A549 (cell line): ENCODE measurements around the gene RABEP1.

Experiments
- POLR2A ChIP-seq: IDR thresholded peaks from 2 replicates; pipeline ENCODE4 v1.6.1; 2012; ENCODE audit warnings: mild to moderate bottlenecking, low read length
- TF ChIP-seq, protein P1 (sequence below): fragments of >200 bp; sonication (Bioruptor Twin); formaldehyde crosslinking; IDR thresholded peaks from 3 replicates; pipeline ENCODE4 v1.5.1; 2016

DNA sequence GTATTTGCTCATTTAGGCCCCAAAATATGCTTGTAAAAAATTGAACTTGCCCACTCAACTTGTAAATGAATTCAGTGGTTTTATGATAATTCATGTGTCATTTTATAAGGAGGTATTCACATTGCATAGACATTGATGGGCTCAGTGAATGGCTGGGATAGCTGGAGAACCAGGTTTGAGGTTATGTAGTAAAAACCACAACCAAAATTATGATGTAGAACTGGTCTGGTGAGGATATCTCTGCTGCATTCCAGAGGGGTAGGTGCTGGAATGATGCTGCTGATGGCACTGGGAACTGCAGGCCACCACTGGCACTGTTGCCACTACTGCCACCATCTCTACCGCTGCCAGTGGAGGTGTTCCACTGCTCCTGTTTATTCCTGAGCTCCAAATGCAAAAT, 21.5 kb upstream of the RABEP1 start:
- TF ChIP-seq, protein P1, sequence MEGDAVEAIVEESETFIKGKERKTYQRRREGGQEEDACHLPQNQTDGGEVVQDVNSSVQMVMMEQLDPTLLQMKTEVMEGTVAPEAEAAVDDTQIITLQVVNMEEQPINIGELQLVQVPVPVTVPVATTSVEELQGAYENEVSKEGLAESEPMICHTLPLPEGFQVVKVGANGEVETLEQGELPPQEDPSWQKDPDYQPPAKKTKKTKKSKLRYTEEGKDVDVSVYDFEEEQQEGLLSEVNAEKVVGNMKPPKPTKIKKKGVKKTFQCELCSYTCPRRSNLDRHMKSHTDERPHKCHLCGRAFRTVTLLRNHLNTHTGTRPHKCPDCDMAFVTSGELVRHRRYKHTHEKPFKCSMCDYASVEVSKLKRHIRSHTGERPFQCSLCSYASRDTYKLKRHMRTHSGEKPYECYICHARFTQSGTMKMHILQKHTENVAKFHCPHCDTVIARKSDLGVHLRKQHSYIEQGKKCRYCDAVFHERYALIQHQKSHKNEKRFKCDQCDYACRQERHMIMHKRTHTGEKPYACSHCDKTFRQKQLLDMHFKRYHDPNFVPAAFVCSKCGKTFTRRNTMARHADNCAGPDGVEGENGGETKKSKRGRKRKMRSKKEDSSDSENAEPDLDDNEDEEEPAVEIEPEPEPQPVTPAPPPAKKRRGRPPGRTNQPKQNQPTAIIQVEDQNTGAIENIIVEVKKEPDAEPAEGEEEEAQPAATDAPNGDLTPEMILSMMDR = no peak
- no peak for TF ChIP-seq POLR2A
